ENCODE results near the gene MAPKAPK2.

DNA sequence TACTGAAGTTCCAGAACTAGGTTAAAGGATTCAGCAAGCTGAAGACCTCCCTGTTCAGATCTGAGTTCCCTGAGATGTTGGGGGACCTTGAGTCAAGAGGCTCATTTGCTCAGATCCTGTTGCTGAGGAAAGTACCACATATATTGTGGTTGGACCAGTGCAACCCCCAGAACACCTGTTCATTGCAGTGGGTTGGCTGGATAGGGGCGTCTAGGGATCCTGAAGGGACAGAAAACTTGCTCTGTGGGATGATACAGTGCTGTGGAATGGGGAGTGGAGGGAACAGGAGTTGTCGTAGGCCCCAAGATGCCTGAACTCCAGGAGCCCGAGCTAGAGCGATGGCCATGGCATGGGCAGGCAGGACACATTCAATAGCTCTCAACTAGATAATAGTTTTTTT lies 24.6 kb upstream of the MAPKAPK2 start:
- TF ChIP-seq POLR2A (IDR thresholded peaks at IDR 0.05; ENCODE audit: low read depth, low read length) (no peak), TAF1 (IDR thresholded peaks at IDR 0.05; ENCODE audit: low read depth, low read length) (no peak)
